Stomach (tissue), 4 donors: ENCODE results near the gene ZNF682.

Experiments used
- CTCF ChIP-seq, 7 experiments: fragments of 450-650 bp in 4 of 7; fragments of 200-600 bp in 3 of 7; sonication (generic) in 3 of 7; IDR thresholded peaks; one replicate each; pipeline ENCODE4 v1.5.1; 2016 to 2019; ENCODE audit warnings: antibody characterized with exemption in 7 of 7, control low read depth in 2 of 7, mild to moderate bottlenecking in 1 of 7
- EP300 ChIP-seq: sonication (generic); formaldehyde crosslinking; IDR thresholded peaks from one replicate; pipeline ENCODE4 v1.6.1; 2017; ENCODE audit warnings: antibody characterized with exemption
- POLR2A ChIP-seq, 4 donors: fragments of 450-650 bp; IDR thresholded peaks; one replicate each; pipeline ENCODE4 v1.6.1; 2016; ENCODE audit warnings: antibody characterized with exemption in 4 of 4, control low read depth in 2 of 4, mild to moderate bottlenecking in 1 of 4, moderate library complexity in 1 of 4

- TF ChIP-seq POLR2A (IDR thresholded peaks at IDR 0.05) = no peak
- no peak for TF ChIP-seq CTCF (IDR thresholded peaks at IDR 0.05)
- no peak for TF ChIP-seq EP300
Observed at GRCh38 chr19:20079476-20079875, 40.2 kb upstream of the ZNF682 start.
